ENCODE results near the gene PLEKHO2.

- TF ChIP-seq CTCF (IDR thresholded peaks at IDR 0.05): no peak
- no peak for TF ChIP-seq POLR2A (IDR thresholded peaks at IDR 0.05)
These were observed 46.6 kb downstream of the PLEKHO2 start for GRCh38 chr15:64888336-64888735.
